Endodermal cell (in vitro differentiated cells): Measurements from ENCODE around the gene FBXW7. TPM values are rescaled to one million over a fixed set of nuclear protein-coding genes. Genes with fewer than 3 reads are reported as not detected.

ENCODE experiments used
- DNase-seq: peaks from one replicate; pipeline ENCODE4 v3.0.0-alpha.2; 2017
- H3K27ac ChIP-seq: 2 replicates; pipeline ENCODE4 v1.5.1; 2013; ENCODE audit warnings: mild to moderate bottlenecking, low read depth, low read length, moderate library complexity
- H3K27me3 ChIP-seq: 2 replicates; pipeline ENCODE4 v1.6.1; 2013; ENCODE audit warnings: mild to moderate bottlenecking, low read length, moderate library complexity; ENCODE audit not compliant: insufficient read depth, control insufficient read depth, poor library complexity, severe bottlenecking
- H3K36me3 ChIP-seq: 2 replicates; pipeline ENCODE4 v1.7.0; 2013; ENCODE audit warnings: mild to moderate bottlenecking, low read length, moderate library complexity; ENCODE audit not compliant: control insufficient read depth, insufficient read depth
- H3K4me1 ChIP-seq: one replicate; pipeline ENCODE4 v1.7.0; 2013; ENCODE audit warnings: low read length; ENCODE audit not compliant: control insufficient read depth, insufficient read depth
- H3K4me3 ChIP-seq: 2 replicates; pipeline ENCODE4 v1.5.1; 2013; ENCODE audit warnings: mild to moderate bottlenecking, low read length, moderate library complexity
- H3K9ac ChIP-seq: 2 replicates; pipeline ENCODE4 v1.6.1; 2013; ENCODE audit warnings: mild to moderate bottlenecking, low read length, moderate library complexity; ENCODE audit not compliant: poor library complexity, severe bottlenecking; ENCODE audit errors: extremely low read depth
- H3K9me3 ChIP-seq: 2 replicates; pipeline ENCODE4 v1.6.1; 2013; ENCODE audit warnings: mild to moderate bottlenecking, low read length, moderate library complexity; ENCODE audit not compliant: control insufficient read depth
- H3K27ac Mint-ChIP-seq: 2 replicates; pipeline ENCODE4 v1.8.0; 2020; ENCODE audit warnings: mixed read lengths
- H3K27me3 Mint-ChIP-seq: 2 replicates; pipeline ENCODE4 v1.8.0; 2021; ENCODE audit warnings: mild to moderate bottlenecking, mixed read lengths; ENCODE audit not compliant: insufficient read depth
- H3K36me3 Mint-ChIP-seq: 2 replicates; pipeline ENCODE4 v1.8.0; 2020; ENCODE audit warnings: low read depth, mixed read lengths
- H3K4me1 Mint-ChIP-seq: 2 replicates; pipeline ENCODE4 v1.8.0; 2020; ENCODE audit warnings: mixed read lengths
- H3K4me3 Mint-ChIP-seq: 2 replicates; pipeline ENCODE4 v1.8.0; 2020; ENCODE audit warnings: mild to moderate bottlenecking, moderate library complexity, mixed read lengths
- H3K9me3 Mint-ChIP-seq: 2 replicates; pipeline ENCODE4 v1.8.0; 2020; ENCODE audit warnings: mild to moderate bottlenecking, mixed read lengths
- WGBS, 2 experiments: methylation state at CpG; one replicate each; pipeline versions ENCODE4 v1.1.5 to v1.1.7; 2013; ENCODE audit warnings: missing lambda C conversion rate in 2 of 2, mixed read lengths in 1 of 2; ENCODE audit not compliant: insufficient coverage in 1 of 2, insufficient read length in 1 of 2; 5-methylcytosine and 5-hydroxymethylcytosine counted together
- total RNA-seq, 2 donors: library from RNA; stranded (reverse); fragmentation: NEBNext Ultra II Directional in 1 of 2; extraction: Animal tissue kit (Norgen Biotek cat#: 25700) in 1 of 2; gene quantifications; 2 replicates in 1 of 2; 3 replicates in 1 of 2; pipeline ENCODE4 v1.2.1, GENCODE V29; 2021
- TF ChIP-seq, protein P1 (sequence below): fragments of 200-600 bp; sonication (generic); conservative IDR thresholded peaks from 2 replicates; pipeline ENCODE4 v1.5.0; 2021; ENCODE audit warnings: antibody characterized with exemption, mild to moderate bottlenecking

Gene FBXW7
- total RNA-seq, 2 donors from 2014 or later: 34.3 to 34.4 TPM

GRCh38 chr4:152369203-152369901, 166.5 kb downstream of the FBXW7 start:
- Mint-ChIP-seq H3K27me3 (no peaks in the 10 kb centered on the region), H3K27ac (no peak overlapping the region), H3K4me3 (no peak overlapping the region), H3K36me3 (peaks cover 3% of the 10 kb centered on the region), H3K9me3 (peaks cover 4% of the 10 kb centered on the region), H3K4me1 (no peaks in the 10 kb centered on the region)
- no peaks in the 10 kb centered on the region for H3K4me1 ChIP-seq
- H3K27me3 ChIP-seq: no peaks in the 10 kb centered on the region
- 93 to 97% methylated on average over 4 to 8 of the region's 8 CpGs for WGBS, 2 experiments
- TF ChIP-seq, protein P1, sequence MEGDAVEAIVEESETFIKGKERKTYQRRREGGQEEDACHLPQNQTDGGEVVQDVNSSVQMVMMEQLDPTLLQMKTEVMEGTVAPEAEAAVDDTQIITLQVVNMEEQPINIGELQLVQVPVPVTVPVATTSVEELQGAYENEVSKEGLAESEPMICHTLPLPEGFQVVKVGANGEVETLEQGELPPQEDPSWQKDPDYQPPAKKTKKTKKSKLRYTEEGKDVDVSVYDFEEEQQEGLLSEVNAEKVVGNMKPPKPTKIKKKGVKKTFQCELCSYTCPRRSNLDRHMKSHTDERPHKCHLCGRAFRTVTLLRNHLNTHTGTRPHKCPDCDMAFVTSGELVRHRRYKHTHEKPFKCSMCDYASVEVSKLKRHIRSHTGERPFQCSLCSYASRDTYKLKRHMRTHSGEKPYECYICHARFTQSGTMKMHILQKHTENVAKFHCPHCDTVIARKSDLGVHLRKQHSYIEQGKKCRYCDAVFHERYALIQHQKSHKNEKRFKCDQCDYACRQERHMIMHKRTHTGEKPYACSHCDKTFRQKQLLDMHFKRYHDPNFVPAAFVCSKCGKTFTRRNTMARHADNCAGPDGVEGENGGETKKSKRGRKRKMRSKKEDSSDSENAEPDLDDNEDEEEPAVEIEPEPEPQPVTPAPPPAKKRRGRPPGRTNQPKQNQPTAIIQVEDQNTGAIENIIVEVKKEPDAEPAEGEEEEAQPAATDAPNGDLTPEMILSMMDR: no peak
- H3K9me3 ChIP-seq: no peaks in the 10 kb centered on the region
- no peak overlapping the region for H3K27ac ChIP-seq
- no peak overlapping the region for H3K4me3 ChIP-seq
- DNase-seq: no peak
- no peaks in the 10 kb centered on the region for H3K36me3 ChIP-seq
- no peak overlapping the region for H3K9ac ChIP-seq

GRCh38 chr4:152368001-152368400, 167.9 kb downstream of the FBXW7 start:
- peaks cover 3% of the 10 kb centered on the region for H3K36me3 Mint-ChIP-seq
- H3K36me3 ChIP-seq: no peaks in the 10 kb centered on the region
- H3K4me1 ChIP-seq: no peaks in the 10 kb centered on the region
- WGBS, 2 experiments: 77 to 95% methylated on average over 2 to 3 of the region's 3 CpGs
- no peak overlapping the region for H3K4me3 ChIP-seq
- no peaks in the 10 kb centered on the region for H3K4me1 Mint-ChIP-seq
- H3K27me3 Mint-ChIP-seq: no peaks in the 10 kb centered on the region
- TF ChIP-seq, protein P1: no peak
- H3K4me3 Mint-ChIP-seq: no peak overlapping the region
- H3K9me3 Mint-ChIP-seq: peaks cover 4% of the 10 kb centered on the region
- no peak for DNase-seq
- peak overlapping the region; percentile 42 for H3K27ac ChIP-seq
- no peak overlapping the region for H3K9ac ChIP-seq
- no peak overlapping the region for H3K27ac Mint-ChIP-seq
- no peaks in the 10 kb centered on the region for H3K9me3 ChIP-seq
- H3K27me3 ChIP-seq: no peaks in the 10 kb centered on the region

GRCh38 chr4:152364883-152365282, 171.0 kb downstream of the FBXW7 start:
- WGBS, 2 experiments: 93% methylated on average over 3 of the region's 3 CpGs
- no peaks in the 10 kb centered on the region for H3K27me3 ChIP-seq
- no peaks in the 10 kb centered on the region for H3K36me3 ChIP-seq
- H3K27ac ChIP-seq: no peak overlapping the region
- DNase-seq: no peak
- no peaks in the 10 kb centered on the region for H3K9me3 ChIP-seq
- TF ChIP-seq, protein P1: no peak
- no peaks in the 10 kb centered on the region for H3K4me1 ChIP-seq
- H3K4me3 ChIP-seq: no peak overlapping the region
- peaks cover 3% of the 10 kb centered on the region for H3K36me3 Mint-ChIP-seq
- H3K9ac ChIP-seq: no peak overlapping the region
- no peak overlapping the region for H3K27ac Mint-ChIP-seq
- H3K4me3 Mint-ChIP-seq: no peak overlapping the region
- H3K27me3 Mint-ChIP-seq: no peaks in the 10 kb centered on the region
- no peaks in the 10 kb centered on the region for H3K4me1 Mint-ChIP-seq
- H3K9me3 Mint-ChIP-seq: peaks cover 4% of the 10 kb centered on the region
